Caco-2 (cell line): ENCODE measurements around the gene TARBP2. TPM values are rescaled to one million over a fixed set of nuclear protein-coding genes. Genes with fewer than 3 reads are reported as not detected.

Experiments
- BruUV-seq: library from RNA; stranded (reverse); fragments of 400-500 nt; replicated peaks from 2 replicates; lab custom pipeline; 2021; lab: Mats Ljungman, UMichigan
- CTCF ChIA-PET: fragments of 300-600 bp; sonication (Branson Sonifier 250); formaldehyde crosslinking; loops from one replicate; lab custom pipeline; 2022; ENCODE audit warnings: antibody characterized with exemption; lab: Charles Lee
- POLR2A ChIA-PET: fragments of 300-600 bp; sonication (Branson Sonifier 250); formaldehyde crosslinking; loops from one replicate; lab custom pipeline; 2022; ENCODE audit warnings: antibody characterized with exemption; lab: Charles Lee
- DNase-seq, 2 experiments: peaks; one replicate each; pipeline versions ENCODE4 v3.0.0 to v3.0.0-alpha.2; 2020 to 2022
- H3K27me3 ChIP-seq: replicated peaks from 2 replicates; pipeline ENCODE4 v1.6.0; 2011; ENCODE audit warnings: low read length; ENCODE audit not compliant: control insufficient read depth, insufficient read depth
- H3K36me3 ChIP-seq: 2 replicates; pipeline ENCODE4 v1.5.1; 2011; ENCODE audit warnings: low read length; ENCODE audit not compliant: control insufficient read depth, insufficient read depth
- H3K4me1 ChIP-seq: fragments of 250-450 bp; sonication (Bioruptor Pico); 2 replicates; pipeline ENCODE4 v1.5.1; 2020; ENCODE audit warnings: mild to moderate bottlenecking
- H3K4me3 ChIP-seq: 2 replicates; pipeline ENCODE4 v1.5.1; 2011; ENCODE audit warnings: low read depth, mild to moderate bottlenecking, control low read depth, low read length
- H3K9me3 ChIP-seq: fragments of 250-450 bp; sonication (Bioruptor Pico); 2 replicates; pipeline ENCODE4 v1.5.1; 2020; ENCODE audit warnings: mild to moderate bottlenecking, moderate library complexity
- H3K27ac Mint-ChIP-seq: one replicate; pipeline ENCODE4 v1.8.0; 2022; ENCODE audit warnings: mixed read lengths; ENCODE audit not compliant: unreplicated experiment
- H3K27me3 Mint-ChIP-seq: one replicate; pipeline ENCODE4 v1.8.0; 2022; ENCODE audit warnings: mixed read lengths; ENCODE audit not compliant: insufficient read depth, unreplicated experiment
- H3K36me3 Mint-ChIP-seq: one replicate; pipeline ENCODE4 v1.8.0; 2022; ENCODE audit warnings: mild to moderate bottlenecking, mixed read lengths; ENCODE audit not compliant: insufficient read depth, unreplicated experiment
- H3K4me1 Mint-ChIP-seq: one replicate; pipeline ENCODE4 v1.8.0; 2022; ENCODE audit warnings: low read depth, mixed read lengths; ENCODE audit not compliant: unreplicated experiment
- H3K4me3 Mint-ChIP-seq: one replicate; pipeline ENCODE4 v1.8.0; 2022; ENCODE audit warnings: mild to moderate bottlenecking, moderate library complexity, mixed read lengths; ENCODE audit not compliant: unreplicated experiment
- H3K9me3 Mint-ChIP-seq: one replicate; pipeline ENCODE4 v1.8.0; 2022; ENCODE audit warnings: mixed read lengths; ENCODE audit not compliant: unreplicated experiment
- intact Hi-C: fragments of 100-400 bp; cut with micrococcal nuclease; formaldehyde crosslinking; loops from one replicate; pipeline ENCODE4 v1.10.0; 2022; ENCODE audit not compliant: unreplicated experiment
- total RNA-seq: library from RNA; stranded (reverse); gene quantifications from 2 replicates; pipeline ENCODE4 v1.2.3, GENCODE V29; 2022
- TF ChIP-seq, protein P1 (sequence below), 2 experiments: fragments of 200-600 bp in 1 of 2; IDR thresholded peaks; 1 replicate in 1 of 2; 2 replicates in 1 of 2; pipeline versions ENCODE4 v1.5.1 to v1.8.0; 2011 to 2022; ENCODE audit warnings: antibody characterized with exemption in 1 of 2, control low read depth in 1 of 2, inconsistent platforms in 1 of 2, low read depth in 1 of 2, low read length in 1 of 2, mild to moderate bottlenecking in 1 of 2, moderate library complexity in 1 of 2; ENCODE audit not compliant: insufficient read depth in 1 of 2, severe bottlenecking in 1 of 2, unreplicated experiment in 1 of 2

Gene TARBP2
- total RNA-seq, 1 experiment from 2014 or later, result 50.7 TPM

DNA sequence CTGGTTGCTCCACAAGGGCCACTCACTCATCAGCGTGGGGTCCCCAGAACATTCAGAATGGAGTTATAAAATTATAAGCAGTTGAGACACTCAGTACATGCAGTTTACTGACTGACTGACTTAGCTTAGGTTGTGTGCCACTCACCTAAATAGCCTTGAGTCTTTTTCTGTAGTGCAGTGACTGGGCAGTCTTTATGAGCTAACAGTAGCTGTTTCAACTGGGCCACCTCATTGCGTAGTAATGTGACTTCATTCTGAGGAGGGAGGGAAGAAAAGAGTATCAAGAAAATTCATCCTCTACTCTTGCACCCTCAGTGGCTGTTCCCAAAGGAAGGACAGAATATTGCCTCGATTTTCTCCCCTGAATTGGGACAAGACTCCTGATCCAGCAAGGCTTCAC is 22.0 kb downstream of the TARBP2 start:
- no TSS peak for BruUV-seq
- H3K27me3 Mint-ChIP-seq, result no peaks in the 10 kb centered on the region
- peaks cover 33% of the 10 kb centered on the region for H3K36me3 Mint-ChIP-seq
- TF ChIP-seq, protein P1, sequence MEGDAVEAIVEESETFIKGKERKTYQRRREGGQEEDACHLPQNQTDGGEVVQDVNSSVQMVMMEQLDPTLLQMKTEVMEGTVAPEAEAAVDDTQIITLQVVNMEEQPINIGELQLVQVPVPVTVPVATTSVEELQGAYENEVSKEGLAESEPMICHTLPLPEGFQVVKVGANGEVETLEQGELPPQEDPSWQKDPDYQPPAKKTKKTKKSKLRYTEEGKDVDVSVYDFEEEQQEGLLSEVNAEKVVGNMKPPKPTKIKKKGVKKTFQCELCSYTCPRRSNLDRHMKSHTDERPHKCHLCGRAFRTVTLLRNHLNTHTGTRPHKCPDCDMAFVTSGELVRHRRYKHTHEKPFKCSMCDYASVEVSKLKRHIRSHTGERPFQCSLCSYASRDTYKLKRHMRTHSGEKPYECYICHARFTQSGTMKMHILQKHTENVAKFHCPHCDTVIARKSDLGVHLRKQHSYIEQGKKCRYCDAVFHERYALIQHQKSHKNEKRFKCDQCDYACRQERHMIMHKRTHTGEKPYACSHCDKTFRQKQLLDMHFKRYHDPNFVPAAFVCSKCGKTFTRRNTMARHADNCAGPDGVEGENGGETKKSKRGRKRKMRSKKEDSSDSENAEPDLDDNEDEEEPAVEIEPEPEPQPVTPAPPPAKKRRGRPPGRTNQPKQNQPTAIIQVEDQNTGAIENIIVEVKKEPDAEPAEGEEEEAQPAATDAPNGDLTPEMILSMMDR (IDR thresholded peaks at IDR 0.05; ENCODE audit: insufficient read depth in 1 of 2, low read depth in 1 of 2, low read length in 1 of 2, severe bottlenecking in 1 of 2, unreplicated experiment in 1 of 2), result no peak
- H3K27me3 ChIP-seq, result no peaks in the 10 kb centered on the region
- H3K4me1 ChIP-seq, result no peaks in the 10 kb centered on the region
- no peak overlapping the region for H3K4me3 ChIP-seq
- intact Hi-C loops, result no loop called here
- no peak overlapping the region for H3K4me3 Mint-ChIP-seq
- H3K36me3 ChIP-seq, result no peaks in the 10 kb centered on the region; the same call in 1 of the 2 replicates
- no peak for DNase-seq
- no peaks in the 10 kb centered on the region for H3K9me3 ChIP-seq
- POLR2A ChIA-PET, result no interaction called here
- no peaks in the 10 kb centered on the region for H3K4me1 Mint-ChIP-seq
- CTCF ChIA-PET, result no interaction called here
- H3K9me3 Mint-ChIP-seq, result no peaks in the 10 kb centered on the region
- no peak overlapping the region for H3K27ac Mint-ChIP-seq

DNA sequence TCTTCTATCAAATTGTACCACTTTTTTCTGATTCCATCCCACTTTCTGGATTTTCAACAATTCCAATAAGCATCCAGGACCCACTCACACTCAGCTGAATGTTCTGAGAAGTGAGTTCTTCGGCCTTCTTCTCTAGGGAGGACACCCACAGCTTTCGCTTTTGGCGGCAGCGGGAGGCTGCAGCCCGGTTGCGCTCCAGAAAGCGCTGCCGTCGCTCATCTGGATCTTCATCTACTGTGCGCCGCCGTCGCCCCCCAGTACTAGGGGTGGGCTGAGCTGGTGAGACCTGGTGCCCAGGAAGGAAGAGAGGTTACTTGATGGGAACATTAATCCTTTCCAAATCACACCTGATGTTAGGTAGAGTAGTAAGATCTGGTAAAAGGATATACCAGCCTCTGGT is 23.4 kb downstream of the TARBP2 start:
- Mint-ChIP-seq H3K4me3 (no peak overlapping the region), H3K36me3 (peaks cover 33% of the 10 kb centered on the region), H3K27me3 (no peaks in the 10 kb centered on the region), H3K27ac (no peak overlapping the region), H3K9me3 (no peaks in the 10 kb centered on the region), H3K4me1 (no peaks in the 10 kb centered on the region)
- Histone ChIP-seq H3K36me3 (no peaks in the 10 kb centered on the region; the same call in 1 of the 2 replicates), H3K9me3 (no peaks in the 10 kb centered on the region), H3K4me1 (no peaks in the 10 kb centered on the region), H3K27me3 (no peaks in the 10 kb centered on the region), H3K4me3 (no peak overlapping the region)
- no peak for DNase-seq
- ChIA-PET CTCF (no interaction called here), POLR2A (no interaction called here)
- intact Hi-C loops, result no loop called here
- BruUV-seq, result no TSS peak
- TF ChIP-seq, protein P1 (IDR thresholded peaks at IDR 0.05; ENCODE audit: insufficient read depth in 1 of 2, low read depth in 1 of 2, low read length in 1 of 2, severe bottlenecking in 1 of 2, unreplicated experiment in 1 of 2), result no peak

DNA sequence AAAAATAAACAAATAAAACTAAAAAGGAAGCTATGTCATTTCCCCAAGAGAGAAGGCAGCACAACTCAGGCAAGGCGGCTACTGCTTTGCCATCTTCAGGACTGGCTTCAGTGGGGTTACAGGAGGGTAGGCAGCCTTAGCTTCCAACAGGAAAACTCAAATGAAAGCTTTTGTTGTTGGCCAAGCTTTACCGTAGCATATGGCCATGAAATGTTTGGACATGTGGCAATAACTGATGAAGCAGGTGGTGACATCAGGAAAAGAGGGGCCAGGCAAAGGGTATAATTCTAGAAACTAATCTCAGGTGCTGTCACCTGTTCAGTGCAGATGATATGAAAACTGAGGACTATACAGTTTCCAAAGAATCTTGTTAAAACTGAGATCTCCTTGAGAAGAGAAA is 29.0 kb downstream of the TARBP2 start:
- no peak for DNase-seq
- Mint-ChIP-seq H3K27me3 (no peaks in the 10 kb centered on the region), H3K9me3 (no peaks in the 10 kb centered on the region), H3K4me3 (no peak overlapping the region), H3K36me3 (peaks cover 14% of the 10 kb centered on the region), H3K27ac (no peak overlapping the region), H3K4me1 (no peaks in the 10 kb centered on the region)
- POLR2A ChIA-PET, result no interaction called here
- Histone ChIP-seq H3K4me1 (no peaks in the 10 kb centered on the region), H3K4me3 (no peak overlapping the region), H3K9me3 (no peaks in the 10 kb centered on the region), H3K36me3 (peaks cover 2% of the 10 kb centered on the region; the same call in 1 of the 2 replicates), H3K27me3 (no peaks in the 10 kb centered on the region)
- CTCF ChIA-PET, result no interaction called here
- intact Hi-C loops, result no loop called here
- BruUV-seq, result no TSS peak
- TF ChIP-seq, protein P1 (IDR thresholded peaks at IDR 0.05; ENCODE audit: insufficient read depth in 1 of 2, low read depth in 1 of 2, low read length in 1 of 2, severe bottlenecking in 1 of 2, unreplicated experiment in 1 of 2), result no peak
